ENCODE results near the gene RAPGEF3.

Gene RAPGEF3

GRCh38 chr12:47795121-47795813, 36.6 kb upstream of the RAPGEF3 start:
- TF ChIP-seq CTCF (conservative IDR thresholded peaks at IDR 0.05) = no peak
- no peak overlapping the region for H3K27ac ChIP-seq

GRCh38 chr12:47794679-47795078, 36.0 kb upstream of the RAPGEF3 start:
- no peak for TF ChIP-seq CTCF (conservative IDR thresholded peaks at IDR 0.05)
- H3K27ac ChIP-seq = no peak overlapping the region

GRCh38 chr12:47793015-47793681, 34.5 kb upstream of the RAPGEF3 start:
- H3K27ac ChIP-seq = no peak overlapping the region
- no peak for TF ChIP-seq CTCF (conservative IDR thresholded peaks at IDR 0.05)

- H3K27ac ChIP-seq = no peak overlapping the region
- TF ChIP-seq CTCF (conservative IDR thresholded peaks at IDR 0.05) = no peak
Observed at GRCh38 chr12:47791874-47792273, 33.2 kb upstream of the RAPGEF3 start.

GRCh38 chr12:47791351-47791746, 32.7 kb upstream of the RAPGEF3 start:
- no peak overlapping the region for H3K27ac ChIP-seq
- no peak for TF ChIP-seq CTCF (conservative IDR thresholded peaks at IDR 0.05)

- no peak for TF ChIP-seq CTCF (conservative IDR thresholded peaks at IDR 0.05)
- no peak overlapping the region for H3K27ac ChIP-seq
Observed at GRCh38 chr12:47790676-47791350, 32.1 kb upstream of the RAPGEF3 start.

- peak overlapping the region; percentile 63 for H3K27ac ChIP-seq
- TF ChIP-seq CTCF (conservative IDR thresholded peaks at IDR 0.05) = no peak
Observed at GRCh38 chr12:47789712-47790489, 31.2 kb upstream of the RAPGEF3 start.

Measured in VCaP (cell line).